GM12865 (cell line): ENCODE data around the gene GALNT10.
"Not testable (repeated sequence)": the region's sequence is repeated elsewhere in the genome, so short reads cannot be mapped to it uniquely, and the experiment has no call there.

Experiments
- DNase-seq: peaks from one replicate; pipeline ENCODE4 v3.0.0; 2010; ENCODE audit warnings: low read depth
- H3K4me3 ChIP-seq: 2 replicates; pipeline ENCODE4 v1.5.1; 2011; ENCODE audit warnings: mild to moderate bottlenecking, low read depth, low read length, control low read depth
- CTCF ChIP-seq: IDR thresholded peaks from 2 replicates; pipeline ENCODE4 v1.5.1; 2011; ENCODE audit warnings: low read length, control low read depth, low read depth, inconsistent platforms; ENCODE audit not compliant: insufficient read depth; ENCODE audit errors: missing control alignments

The GALNT10 gene

GRCh38 chr5:154190595-154191304 lies at the start of gene GALNT10:
TSS of gene GALNT10 (plus strand) at chr5:154190733. CDS start at chr5:154190867, 134 bp downstream.
- DNase-seq, result peak; percentile 89
- TF ChIP-seq CTCF, result no peak
- H3K4me3 ChIP-seq, result peak within 1 kb of the TSS; percentile 89

- no peak for DNase-seq
- no peak overlapping the region for H3K4me3 ChIP-seq
- no peak for TF ChIP-seq CTCF
Observed at GRCh38 chr5:154141745-154142221, 48.8 kb upstream of the GALNT10 start.

GRCh38 chr5:154143211-154143641 lies 47.3 kb upstream of the GALNT10 start:
- TF ChIP-seq CTCF, result no peak
- no peak for DNase-seq
- no peak overlapping the region for H3K4me3 ChIP-seq

GRCh38 chr5:154145268-154145667 lies 45.3 kb upstream of the GALNT10 start:
- DNase-seq, result no peak

GRCh38 chr5:154146409-154146808 lies 44.1 kb upstream of the GALNT10 start:
- H3K4me3 ChIP-seq, result no peak overlapping the region
- TF ChIP-seq CTCF, result no peak
- no peak for DNase-seq

More at GRCh38 chr5:154145268-154145667, 45.3 kb upstream of the GALNT10 start:
- TF ChIP-seq CTCF, result no peak
- H3K4me3 ChIP-seq, result no peak overlapping the region

GRCh38 chr5:154147666-154148065 lies 42.9 kb upstream of the GALNT10 start:
- no peak overlapping the region for H3K4me3 ChIP-seq
- DNase-seq, result no peak
- no peak for TF ChIP-seq CTCF

GRCh38 chr5:154150471-154150870 lies 40.1 kb upstream of the GALNT10 start:
- not testable (repeated sequence) for DNase-seq, H3K4me3 ChIP-seq
